ENCODE results near the gene NBPF26.
"Not testable (repeated sequence)": the region's sequence is repeated elsewhere in the genome, so short reads cannot be mapped to it uniquely, and the experiment has no call there.

Gene NBPF26

GRCh38 chr1:120858144-120858543, 134.4 kb downstream of the NBPF26 start:
- not testable (repeated sequence) for DNase-seq (ENCODE audit: low read depth, low spot score)

GRCh38 chr1:120859615-120860234, 136.0 kb downstream of the NBPF26 start:
- DNase-seq (ENCODE audit: low read depth, low spot score), result not testable (repeated sequence)

GRCh38 chr1:120878206-120878605, 154.5 kb downstream of the NBPF26 start:
- DNase-seq (ENCODE audit: low read depth, low spot score), result not testable (repeated sequence)

GRCh38 chr1:120880056-120880455, 156.3 kb downstream of the NBPF26 start:
- not testable (repeated sequence) for DNase-seq (ENCODE audit: low read depth, low spot score)

GRCh38 chr1:120881934-120882333, 158.2 kb downstream of the NBPF26 start:
- not testable (repeated sequence) for DNase-seq (ENCODE audit: low read depth, low spot score)
